ENCODE measurements around the gene MYG1. TPM values are rescaled to one million over a fixed set of nuclear protein-coding genes. Genes with fewer than 3 reads are reported as not detected.
"Not testable (repeated sequence)": the region's sequence is repeated elsewhere in the genome, so short reads cannot be mapped to it uniquely, and the experiment has no call there.

MYG1 gene
- total RNA-seq, 1 donor from 2014 or later: 111 TPM

DNA sequence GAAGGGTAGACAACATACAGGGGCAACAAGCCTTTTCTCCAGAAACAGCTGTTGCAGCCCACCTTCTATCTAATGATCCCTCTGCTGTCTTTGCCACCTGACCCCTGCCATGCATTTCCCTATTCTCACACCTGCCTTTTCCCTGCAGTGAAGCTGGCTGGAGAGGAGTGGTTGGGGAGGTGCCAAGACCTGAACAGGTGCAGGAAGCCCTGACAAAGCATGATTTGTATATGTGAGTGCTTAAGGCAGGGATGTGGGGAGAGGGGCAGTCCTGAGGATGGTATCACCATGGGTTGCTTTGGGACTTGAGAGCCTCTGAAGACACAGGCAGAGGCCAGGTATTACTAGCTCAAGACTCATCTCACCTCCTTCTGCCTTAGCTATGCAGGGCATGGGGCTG is 7.1 kb upstream of the MYG1 start:
- H3K27ac Mint-ChIP-seq: no peak overlapping the region
- H3K36me3 Mint-ChIP-seq (ENCODE audit: low read depth): peaks cover 49% of the 10 kb centered on the region
- no peaks in the 10 kb centered on the region for H3K27me3 Mint-ChIP-seq (ENCODE audit: insufficient read depth)
- no peak for DNase-seq (ENCODE audit: low spot score)
- intact Hi-C loops (cut with micrococcal nuclease): no loop called here
- H3K4me3 Mint-ChIP-seq: no peak overlapping the region
- H3K4me1 Mint-ChIP-seq (ENCODE audit: low read depth): peaks cover 31% of the 10 kb centered on the region
- no peaks in the 10 kb centered on the region for H3K9me3 Mint-ChIP-seq

GRCh38 chr12:53295070-53295890 is 4.2 kb upstream of the MYG1 start, which contains the start of gene PFDN5:
PFDN5 (plus strand) TSS chr12:53295542; CDS start chr12:53295568, 26 bp downstream.
- peak within 1 kb of the TSS; percentile 99 for H3K4me3 Mint-ChIP-seq
- H3K27ac Mint-ChIP-seq: peak within 1 kb of the TSS; percentile 91
- intact Hi-C loops (cut with micrococcal nuclease): loop anchor here (1.0 to 2.0 kb wide), 8 partner anchors 26 to 156 kb away; partner anchors contain the start of genes AAAS, CSAD, ESPL1 and ZNF740
- H3K36me3 Mint-ChIP-seq (ENCODE audit: low read depth): peaks cover 49% of the 10 kb centered on the region
- DNase-seq (ENCODE audit: low spot score): peak; percentile 86
- no peaks in the 10 kb centered on the region for H3K27me3 Mint-ChIP-seq (ENCODE audit: insufficient read depth)
- no peaks in the 10 kb centered on the region for H3K9me3 Mint-ChIP-seq
- H3K4me1 Mint-ChIP-seq (ENCODE audit: low read depth): peaks cover 50% of the 10 kb centered on the region

GRCh38 chr12:53295891-53296219 is 3.6 kb upstream of the MYG1 start:
- peaks cover 55% of the 10 kb centered on the region for H3K4me1 Mint-ChIP-seq (ENCODE audit: low read depth)
- no peaks in the 10 kb centered on the region for H3K9me3 Mint-ChIP-seq
- DNase-seq (ENCODE audit: low spot score): no peak
- H3K36me3 Mint-ChIP-seq (ENCODE audit: low read depth): peaks cover 52% of the 10 kb centered on the region
- no peaks in the 10 kb centered on the region for H3K27me3 Mint-ChIP-seq (ENCODE audit: insufficient read depth)
- peak overlapping the region; percentile 99 for H3K4me3 Mint-ChIP-seq
- peak overlapping the region; percentile 91 for H3K27ac Mint-ChIP-seq
- intact Hi-C loops (cut with micrococcal nuclease): loop anchor here (1.0 to 2.0 kb wide), 8 partner anchors 25 to 155 kb away; partner anchors contain the start of genes AAAS, CSAD, ESPL1 and ZNF740

GRCh38 chr12:53297106-53297505 is 2.4 kb upstream of the MYG1 start:
- Mint-ChIP-seq H3K4me1 (ENCODE audit: low read depth) (peaks cover 61% of the 10 kb centered on the region), H3K36me3 (ENCODE audit: low read depth) (peaks cover 52% of the 10 kb centered on the region), H3K27ac (peak overlapping the region; percentile 62), H3K4me3 (peak overlapping the region; percentile 99)
- DNase-seq (ENCODE audit: low spot score); intact Hi-C loops (cut with micrococcal nuclease); H3K9me3 Mint-ChIP-seq; H3K27me3 Mint-ChIP-seq (ENCODE audit: insufficient read depth): not testable (repeated sequence)

GRCh38 chr12:53298164-53298563 is 1.3 kb upstream of the MYG1 start:
- peaks cover 68% of the 10 kb centered on the region for H3K4me1 Mint-ChIP-seq (ENCODE audit: low read depth)
- peak overlapping the region; percentile 62 for H3K27ac Mint-ChIP-seq
- no peaks in the 10 kb centered on the region for H3K27me3 Mint-ChIP-seq (ENCODE audit: insufficient read depth)
- H3K9me3 Mint-ChIP-seq: no peaks in the 10 kb centered on the region
- H3K4me3 Mint-ChIP-seq: peak overlapping the region; percentile 19
- peaks cover 55% of the 10 kb centered on the region for H3K36me3 Mint-ChIP-seq (ENCODE audit: low read depth)
- intact Hi-C loops (cut with micrococcal nuclease): no loop called here
- no peak for DNase-seq (ENCODE audit: low spot score)

DNA sequence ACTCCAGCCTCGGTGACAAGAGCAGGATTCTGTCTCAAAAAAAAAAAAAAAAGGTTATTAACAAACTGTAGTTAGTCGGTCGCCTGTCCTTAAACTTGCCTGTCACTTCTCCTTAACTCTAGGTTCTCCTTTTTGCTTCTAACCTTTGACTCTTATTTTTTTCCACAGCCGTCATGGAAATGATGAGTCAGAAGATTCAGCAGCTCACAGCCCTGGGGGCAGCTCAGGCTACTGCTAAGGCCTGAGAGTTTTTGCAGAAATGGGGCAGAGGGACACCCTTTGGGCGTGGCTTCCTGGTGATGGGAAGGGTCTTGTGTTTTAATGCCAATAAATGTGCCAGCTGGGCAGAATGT is 418 bp upstream of the MYG1 start:
- Mint-ChIP-seq H3K36me3 (ENCODE audit: low read depth) (peaks cover 52% of the 10 kb centered on the region), H3K4me1 (ENCODE audit: low read depth) (peaks cover 68% of the 10 kb centered on the region), H3K27me3 (ENCODE audit: insufficient read depth) (no peaks in the 10 kb centered on the region), H3K4me3 (peak overlapping the region; percentile 97), H3K9me3 (no peaks in the 10 kb centered on the region), H3K27ac (peak overlapping the region; percentile 93)
- peak; percentile 43 for DNase-seq (ENCODE audit: low spot score)
- intact Hi-C loops (cut with micrococcal nuclease): loop anchor here (1.0 kb wide), 10 partner anchors 22 to 201 kb away; partner anchors contain the start of genes AAAS, CSAD, ESPL1 and ZNF740

DNA sequence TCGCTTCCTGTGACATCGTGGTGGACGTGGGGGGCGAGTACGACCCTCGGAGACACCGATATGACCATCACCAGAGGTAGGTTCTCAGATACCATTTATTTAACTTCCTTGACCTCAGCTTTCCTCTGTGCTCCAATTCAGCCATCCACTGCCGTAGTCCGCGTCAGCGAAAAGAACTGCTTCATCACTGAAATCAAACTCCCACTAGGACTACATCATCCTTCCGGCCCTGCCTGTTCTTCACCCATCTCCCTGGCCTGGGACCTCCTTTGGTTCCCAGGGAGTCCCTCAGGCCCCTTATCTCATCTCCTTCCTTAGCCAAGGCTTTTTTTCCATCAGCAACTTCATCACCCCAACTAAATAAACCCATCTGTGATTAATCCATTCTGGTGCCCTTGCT is 692 bp downstream of the MYG1 start:
- intact Hi-C loops (cut with micrococcal nuclease): no loop called here
- no peaks in the 10 kb centered on the region for H3K27me3 Mint-ChIP-seq (ENCODE audit: insufficient read depth)
- H3K4me3 Mint-ChIP-seq: peak overlapping the region; percentile 97
- peaks cover 64% of the 10 kb centered on the region for H3K4me1 Mint-ChIP-seq (ENCODE audit: low read depth)
- DNase-seq (ENCODE audit: low spot score): no peak
- peaks cover 50% of the 10 kb centered on the region for H3K36me3 Mint-ChIP-seq (ENCODE audit: low read depth)
- H3K9me3 Mint-ChIP-seq: no peaks in the 10 kb centered on the region
- H3K27ac Mint-ChIP-seq: peak overlapping the region; percentile 93

DNA sequence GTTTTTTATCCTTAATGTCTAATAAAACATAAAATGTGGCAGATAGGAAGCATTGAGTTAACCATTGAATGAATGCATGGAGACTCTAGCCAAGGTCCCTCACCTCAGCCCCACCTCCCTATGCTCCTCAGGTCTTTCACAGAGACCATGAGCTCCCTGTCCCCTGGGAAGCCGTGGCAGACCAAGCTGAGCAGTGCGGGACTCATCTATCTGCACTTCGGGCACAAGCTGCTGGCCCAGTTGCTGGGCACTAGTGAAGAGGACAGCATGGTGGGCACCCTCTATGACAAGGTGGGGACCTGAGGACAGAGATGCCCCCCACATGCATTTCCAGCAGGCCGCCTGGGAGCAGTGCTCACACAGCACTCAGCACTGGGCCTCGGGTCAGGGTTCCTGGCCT is 3.4 kb downstream of the MYG1 start:
- Mint-ChIP-seq H3K4me3 (no peak overlapping the region), H3K4me1 (ENCODE audit: low read depth) (peaks cover 39% of the 10 kb centered on the region), H3K27me3 (ENCODE audit: insufficient read depth) (no peaks in the 10 kb centered on the region), H3K36me3 (ENCODE audit: low read depth) (peaks cover 53% of the 10 kb centered on the region), H3K27ac (peak overlapping the region; percentile 40), H3K9me3 (no peaks in the 10 kb centered on the region)
- no peak for DNase-seq (ENCODE audit: low spot score)
- intact Hi-C loops (cut with micrococcal nuclease): no loop called here

DNA sequence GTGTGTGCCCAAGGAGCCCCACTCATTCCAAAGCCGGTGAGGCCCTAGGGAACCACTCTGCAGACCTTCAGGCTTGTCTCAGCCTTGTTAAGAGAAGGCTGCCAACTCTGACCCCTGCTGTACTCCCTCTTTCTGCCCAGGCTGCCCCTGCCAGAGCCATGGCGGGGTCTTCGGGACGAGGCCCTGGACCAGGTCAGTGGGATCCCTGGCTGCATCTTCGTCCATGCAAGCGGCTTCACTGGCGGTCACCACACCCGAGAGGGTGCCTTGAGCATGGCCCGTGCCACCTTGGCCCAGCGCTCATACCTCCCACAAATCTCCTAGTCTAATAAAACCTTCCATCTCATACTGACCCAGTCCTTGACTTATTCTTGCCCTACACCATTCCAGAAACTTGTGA is 7.3 kb downstream of the MYG1 start:
- no peaks in the 10 kb centered on the region for H3K27me3 Mint-ChIP-seq (ENCODE audit: insufficient read depth)
- DNase-seq (ENCODE audit: low spot score): no peak
- peaks cover 41% of the 10 kb centered on the region for H3K36me3 Mint-ChIP-seq (ENCODE audit: low read depth)
- intact Hi-C loops (cut with micrococcal nuclease): no loop called here
- H3K27ac Mint-ChIP-seq: no peak overlapping the region
- no peak overlapping the region for H3K4me3 Mint-ChIP-seq
- no peaks in the 10 kb centered on the region for H3K9me3 Mint-ChIP-seq
- H3K4me1 Mint-ChIP-seq (ENCODE audit: low read depth): peaks cover 8% of the 10 kb centered on the region

DNA sequence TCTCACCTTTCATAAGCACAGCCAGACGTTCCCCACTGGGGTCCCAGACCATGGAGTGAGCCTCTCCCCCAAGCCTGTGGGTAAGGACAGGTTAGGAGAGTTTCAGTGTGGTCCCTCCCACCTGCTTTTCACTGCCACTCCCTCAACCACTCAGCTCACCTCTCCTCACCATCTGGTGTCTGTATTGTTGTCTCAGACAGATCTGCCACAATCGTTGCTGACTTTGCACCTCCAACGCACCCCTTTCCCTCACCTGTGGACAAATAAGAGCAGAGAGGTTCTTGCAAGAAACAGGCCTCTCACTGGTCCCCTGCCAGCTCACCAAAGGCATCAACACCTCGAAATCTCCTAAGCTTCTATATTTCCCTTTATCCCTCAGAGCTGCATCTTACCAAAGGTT is 8.8 kb downstream of the MYG1 start:
- no peak for DNase-seq (ENCODE audit: low spot score)
- H3K27me3 Mint-ChIP-seq (ENCODE audit: insufficient read depth): no peaks in the 10 kb centered on the region
- no peak overlapping the region for H3K27ac Mint-ChIP-seq
- no peaks in the 10 kb centered on the region for H3K9me3 Mint-ChIP-seq
- no peaks in the 10 kb centered on the region for H3K4me1 Mint-ChIP-seq (ENCODE audit: low read depth)
- intact Hi-C loops (cut with micrococcal nuclease): no loop called here
- no peak overlapping the region for H3K4me3 Mint-ChIP-seq
- peaks cover 34% of the 10 kb centered on the region for H3K36me3 Mint-ChIP-seq (ENCODE audit: low read depth)

- H3K36me3 Mint-ChIP-seq (ENCODE audit: low read depth): peaks cover 34% of the 10 kb centered on the region
- peaks cover 5% of the 10 kb centered on the region for H3K4me1 Mint-ChIP-seq (ENCODE audit: low read depth)
- H3K4me3 Mint-ChIP-seq: no peak overlapping the region
- intact Hi-C loops (cut with micrococcal nuclease): no loop called here
- no peak overlapping the region for H3K27ac Mint-ChIP-seq
- DNase-seq (ENCODE audit: low spot score): no peak
- H3K27me3 Mint-ChIP-seq (ENCODE audit: insufficient read depth): no peaks in the 10 kb centered on the region
- H3K9me3 Mint-ChIP-seq: no peaks in the 10 kb centered on the region
These were observed 14.5 kb downstream of the MYG1 start for GRCh38 chr12:53313996-53314395.

- Mint-ChIP-seq H3K27ac (peak overlapping the region; percentile 97), H3K27me3 (ENCODE audit: insufficient read depth) (no peaks in the 10 kb centered on the region), H3K36me3 (ENCODE audit: low read depth) (peaks cover 17% of the 10 kb centered on the region), H3K4me3 (peak overlapping the region; percentile 96), H3K9me3 (no peaks in the 10 kb centered on the region), H3K4me1 (ENCODE audit: low read depth) (peaks cover 41% of the 10 kb centered on the region)
- intact Hi-C loops (cut with micrococcal nuclease): loop anchor here (1.0 to 5.0 kb wide), 14 partner anchors 21 to 407 kb away; partner anchors contain the start of genes CALCOCO1, CSAD, ESPL1 and MYG1
- DNase-seq (ENCODE audit: low spot score): no peak
These were observed 21.1 kb downstream of the MYG1 start for GRCh38 chr12:53320352-53321195.
